COR-L47 (cell line): ENCODE measurements around the gene EML3.
"Not testable (repeated sequence)": the region's sequence is repeated elsewhere in the genome, so short reads cannot be mapped to it uniquely, and the experiment has no call there.

Experiments used
- DNase-seq: peaks from one replicate; lab custom pipeline; 2025; lab: John Stamatoyannopoulos, UW

EML3 gene

GRCh38 chr11:62612366-62613290, at the start of gene EML3, which contains the start of gene ROM1:
TSS of gene EML3 (minus strand) at chr11:62612775. CDS start at chr11:62612457, 318 bp downstream.
TSS of gene ROM1 (plus strand) at chr11:62613257. CDS start at chr11:62613282, 25 bp downstream.
- peak; percentile 53 for DNase-seq

- DNase-seq, result no peak
Observed at GRCh38 chr11:62656796-62657429, 44.3 kb upstream of the EML3 start.

- DNase-seq, result no peak
Observed at GRCh38 chr11:62654297-62654696, 41.7 kb upstream of the EML3 start.

- DNase-seq, result no peak
Observed at GRCh38 chr11:62652161-62653006, 39.8 kb upstream of the EML3 start.

- not testable (repeated sequence) for DNase-seq
Observed at GRCh38 chr11:62650283-62650682, 37.7 kb upstream of the EML3 start.

- no peak for DNase-seq
Observed at GRCh38 chr11:62649486-62649885, 36.9 kb upstream of the EML3 start.

- no peak for DNase-seq
Observed at GRCh38 chr11:62648967-62649364, 36.4 kb upstream of the EML3 start.

GRCh38 chr11:62648185-62648966, 35.8 kb upstream of the EML3 start:
- DNase-seq, result no peak

- no peak for DNase-seq
Observed at GRCh38 chr11:62647609-62648005, 35.0 kb upstream of the EML3 start.

GRCh38 chr11:62646825-62647608, 34.4 kb upstream of the EML3 start:
- no peak for DNase-seq

GRCh38 chr11:62645946-62646824, 33.6 kb upstream of the EML3 start, which contains the start of gene GANAB:
TSS of gene GANAB (minus strand) at chr11:62646613. CDS start at chr11:62646599, 14 bp downstream.
- peak; percentile 100 for DNase-seq

- DNase-seq, result no peak
Observed at GRCh38 chr11:62645671-62645945, 33.0 kb upstream of the EML3 start.

- DNase-seq, result no peak
Observed at GRCh38 chr11:62644220-62644619, 31.6 kb upstream of the EML3 start.

GRCh38 chr11:62632492-62632891, 19.9 kb upstream of the EML3 start:
- no peak for DNase-seq

- no peak for DNase-seq
Observed at GRCh38 chr11:62627713-62628112, 15.1 kb upstream of the EML3 start.

GRCh38 chr11:62622476-62623089, 10.0 kb upstream of the EML3 start:
- DNase-seq, result no peak

GRCh38 chr11:62621567-62622470, 9.2 kb upstream of the EML3 start, which contains the start of gene B3GAT3:
TSS of gene B3GAT3 (minus strand) at chr11:62621986. CDS start at chr11:62621947, 39 bp downstream.
- peak; percentile 99 for DNase-seq

- DNase-seq, result no peak
Observed at GRCh38 chr11:62621027-62621566, 8.5 kb upstream of the EML3 start.
